HG03469 (cell line): ENCODE data around the gene RNF150.
"Not testable (repeated sequence)": the region's sequence is repeated elsewhere in the genome, so short reads cannot be mapped to it uniquely, and the experiment has no call there.

ENCODE experiments used
- ATAC-seq: cut with Tn5 transposase; IDR thresholded peaks from one replicate; pipeline ENCODE4 v1.9.1; 2021; ENCODE audit warnings: mild to moderate bottlenecking, moderate library complexity, moderate number of reproducible peaks; ENCODE audit not compliant: unreplicated experiment

RNF150 gene

DNA sequence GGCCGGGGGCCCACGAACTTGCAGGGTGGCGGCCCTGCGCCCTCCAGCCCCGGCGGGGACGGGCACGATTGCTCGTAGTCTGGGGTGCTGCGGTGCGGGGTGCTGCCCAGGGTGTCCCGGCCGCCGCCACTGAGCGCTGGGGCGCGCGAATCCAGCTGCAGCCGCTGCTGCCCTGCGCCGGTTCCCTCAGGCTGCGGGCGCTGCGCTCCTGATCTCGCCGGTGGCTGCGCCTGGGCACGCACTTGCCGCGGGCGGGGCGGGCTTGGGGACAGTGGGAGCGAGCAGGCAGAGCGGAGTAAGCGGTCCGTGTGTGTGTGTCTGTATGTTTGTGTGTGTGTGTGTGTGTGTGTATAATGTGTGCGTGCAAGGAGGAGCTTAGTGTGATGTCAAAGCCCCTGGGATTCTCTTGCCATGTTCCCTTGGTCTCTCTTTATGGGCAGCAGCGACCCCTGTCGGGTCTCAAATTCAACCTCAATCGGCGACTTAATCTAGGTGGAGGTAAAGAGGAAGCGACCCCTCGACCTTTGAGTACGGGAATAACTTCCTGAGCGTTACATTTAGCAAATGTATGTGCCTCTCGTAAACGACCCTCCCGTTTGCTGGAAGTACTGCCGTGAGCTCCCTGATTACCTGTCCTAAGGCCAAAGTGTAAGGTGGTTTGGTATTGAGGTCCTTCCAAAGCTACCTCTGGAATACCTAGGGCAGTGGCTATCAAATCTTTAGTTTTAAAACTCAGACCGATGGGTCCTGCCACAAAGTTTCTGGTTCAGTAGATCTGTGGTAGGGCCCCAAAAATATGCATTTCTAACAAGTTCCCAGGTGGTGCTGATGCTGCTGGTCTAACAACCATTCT, at the start of gene RNF150:
TSS of gene RNF150 (minus strand) at position 324 of the 853 bp plus-strand sequence.
- ATAC-seq = peak; percentile 45

GRCh38 chr4:141180991-141181761, 47.9 kb upstream of the RNF150 start:
- ATAC-seq = peak; percentile 50

- no peak for ATAC-seq
Observed at GRCh38 chr4:141179474-141180373, 46.5 kb upstream of the RNF150 start.

DNA sequence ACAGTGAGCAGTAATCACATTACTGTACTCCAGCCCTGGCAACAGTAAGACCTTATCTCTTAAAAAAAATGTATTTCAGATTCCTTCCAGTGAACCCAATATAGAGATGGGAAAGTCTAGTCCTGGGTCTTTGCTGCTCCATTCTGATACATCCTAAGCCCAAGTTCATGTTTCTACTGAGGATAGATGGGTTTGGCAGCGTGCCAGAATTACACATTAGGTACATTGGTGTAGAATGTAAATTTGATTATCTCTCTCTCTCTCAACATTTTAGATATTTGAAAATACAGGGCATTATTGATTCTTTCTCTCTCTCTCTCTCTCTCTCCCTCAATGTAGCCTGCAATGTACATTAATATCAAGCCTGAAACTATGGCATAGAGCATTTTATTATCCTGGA, 43.9 kb upstream of the RNF150 start:
- ATAC-seq = no peak

GRCh38 chr4:141174457-141174856, 41.2 kb upstream of the RNF150 start:
- no peak for ATAC-seq

- no peak for ATAC-seq
Observed at GRCh38 chr4:141170671-141171070, 37.4 kb upstream of the RNF150 start.

DNA sequence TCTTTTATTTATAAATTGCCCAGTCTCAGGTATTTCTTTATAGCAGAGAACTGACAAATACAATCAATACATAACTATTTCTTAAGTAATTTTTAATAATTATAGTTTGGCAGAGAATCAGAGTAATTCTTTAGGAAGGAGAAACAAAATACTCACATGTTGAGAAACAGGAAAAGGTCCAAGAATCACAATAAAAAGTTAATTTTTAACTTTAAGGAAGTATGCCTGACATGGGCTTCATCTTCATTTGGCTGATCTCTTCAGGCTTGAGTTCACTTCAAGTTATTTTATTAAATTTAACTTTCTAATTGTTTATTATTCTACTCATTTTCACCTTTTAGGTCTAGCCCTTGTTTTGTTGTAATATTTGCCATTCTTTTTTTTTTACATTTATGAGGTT, 36.1 kb upstream of the RNF150 start:
- ATAC-seq = no peak

GRCh38 chr4:141165001-141165400, 31.7 kb upstream of the RNF150 start:
- not testable (repeated sequence) for ATAC-seq

DNA sequence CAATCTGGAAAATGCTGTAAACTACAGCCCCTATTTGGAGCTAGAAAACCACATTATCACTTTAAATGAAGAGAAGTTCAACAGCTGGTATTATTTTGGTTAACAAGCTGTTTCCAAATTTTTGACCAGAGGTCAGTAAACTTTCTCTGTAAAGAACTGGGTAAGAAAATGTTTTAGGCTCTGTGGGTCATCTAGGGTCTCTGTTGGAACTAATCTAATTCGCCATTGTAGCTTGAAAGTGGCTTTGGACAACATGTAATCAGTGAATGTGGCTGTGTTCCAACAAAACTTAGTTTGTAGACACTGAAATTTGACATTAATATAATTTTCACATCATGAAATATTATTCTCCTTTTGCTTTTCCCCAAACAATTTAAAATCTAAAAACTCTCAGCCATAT, 25.8 kb upstream of the RNF150 start:
- ATAC-seq = no peak

DNA sequence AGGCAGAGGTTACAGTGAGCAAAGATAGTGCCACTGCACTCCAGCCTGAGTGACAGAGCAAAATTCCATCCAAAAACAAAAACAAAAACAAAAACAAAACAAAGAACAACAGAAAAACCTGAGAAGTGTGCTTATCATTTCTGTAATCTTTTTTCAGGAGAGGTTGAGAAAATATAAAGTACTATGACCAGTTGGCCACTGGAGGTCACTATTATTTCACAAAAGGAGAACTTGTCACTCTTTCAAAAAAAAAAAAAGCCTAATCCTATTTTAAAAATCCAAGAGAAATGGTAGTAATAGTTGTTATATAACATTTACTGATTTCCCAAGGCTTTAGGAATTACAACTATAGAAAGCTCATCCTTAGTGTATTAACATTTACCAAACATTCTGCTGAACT, 24.9 kb upstream of the RNF150 start:
- ATAC-seq = no peak

- ATAC-seq = no peak
Observed at GRCh38 chr4:141155586-141155985, 22.3 kb upstream of the RNF150 start.

- ATAC-seq = no peak
Observed at GRCh38 chr4:141154725-141155124, 21.5 kb upstream of the RNF150 start.

GRCh38 chr4:141153751-141154510, 20.7 kb upstream of the RNF150 start:
- no peak for ATAC-seq

DNA sequence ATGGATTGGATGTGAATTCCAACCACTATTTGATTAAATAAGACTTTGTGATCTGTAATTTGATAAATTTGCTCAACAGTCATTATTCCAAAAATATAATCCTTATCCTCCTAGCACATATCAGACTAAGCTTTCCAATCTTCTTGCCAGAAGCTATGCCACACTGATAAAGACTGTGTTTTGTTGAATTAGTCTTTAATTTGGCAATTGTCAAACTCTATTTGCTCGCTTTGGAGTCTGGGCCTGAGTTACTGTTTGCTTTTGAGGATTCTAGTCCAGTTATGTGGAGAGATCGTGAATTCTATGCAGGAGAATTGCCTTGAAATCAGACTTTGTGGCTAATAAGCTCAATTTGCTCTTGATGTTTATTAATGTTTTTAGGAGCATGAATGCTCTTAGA, 10.9 kb upstream of the RNF150 start:
- no peak for ATAC-seq

- no peak for ATAC-seq
Observed at GRCh38 chr4:141142423-141142822, 9.2 kb upstream of the RNF150 start.

DNA sequence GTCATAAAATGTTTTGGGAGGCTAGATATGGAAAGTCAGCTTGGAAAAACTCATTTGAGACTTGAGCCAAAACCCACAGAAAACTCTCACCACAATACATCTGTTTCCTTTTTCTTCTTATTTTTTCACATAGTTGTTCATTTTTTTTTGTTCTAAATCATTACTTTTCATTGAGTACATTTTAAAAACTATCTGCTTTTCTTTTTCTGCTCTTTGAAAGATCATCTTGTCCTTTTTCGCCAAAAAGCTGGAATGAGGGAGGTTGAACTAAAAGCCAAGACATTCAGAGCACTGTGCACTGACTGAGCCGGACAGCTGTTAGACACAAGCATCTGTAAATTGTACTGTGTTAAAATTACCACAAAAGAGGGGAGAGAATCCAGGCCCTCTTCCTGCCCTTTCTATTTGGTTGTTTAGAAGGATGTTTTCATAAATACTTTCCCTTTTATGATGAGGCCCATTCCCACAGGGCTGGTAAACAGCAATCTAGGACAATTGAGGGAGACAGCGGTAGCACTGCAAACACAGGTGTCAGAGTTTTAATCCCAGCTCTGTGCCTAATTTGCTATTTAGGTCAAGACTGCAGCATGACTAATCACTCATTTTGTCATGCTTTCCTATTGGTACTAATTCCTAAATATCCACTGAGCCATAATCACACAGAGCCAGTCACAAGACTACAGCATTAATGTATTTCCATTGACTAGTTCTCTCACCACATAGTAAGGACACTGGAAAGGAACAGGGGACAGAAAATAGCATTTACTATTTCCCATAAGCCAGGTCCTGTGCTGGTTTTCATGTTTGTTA, 7.3 kb upstream of the RNF150 start:
- ATAC-seq = no peak

- ATAC-seq = no peak
Observed at GRCh38 chr4:141133999-141134995, 1.0 kb upstream of the RNF150 start.

DNA sequence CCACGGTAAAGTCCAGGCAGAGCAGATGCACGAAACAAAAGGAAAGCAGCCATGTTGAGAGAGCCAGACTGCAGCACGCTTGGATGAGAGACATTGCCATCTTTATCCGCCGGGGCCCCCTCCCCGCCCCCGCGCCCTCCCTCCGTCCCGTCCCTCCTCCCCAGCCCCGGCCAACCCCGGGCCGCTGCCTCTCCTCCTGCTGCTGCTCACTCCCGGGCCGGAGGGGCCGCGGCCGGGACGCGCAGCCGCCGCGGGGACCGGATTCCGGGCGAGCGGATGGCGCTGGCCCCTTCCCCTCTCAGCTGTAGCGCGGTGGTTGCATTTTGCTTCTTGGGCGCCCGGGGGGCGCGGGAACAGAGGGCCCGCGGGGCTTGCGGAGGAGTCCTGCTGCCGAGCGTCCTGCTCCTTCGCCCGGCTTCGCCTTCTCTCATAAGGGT, 542 bp downstream of the RNF150 start:
- no peak for ATAC-seq
